Prostate gland (tissue), 2 donors: ENCODE data around the gene HCFC1R1. TPM values are rescaled to one million over a fixed set of nuclear protein-coding genes. Genes with fewer than 3 reads are reported as not detected.

Experiments
- DNase-seq: peaks from one replicate; pipeline ENCODE4 v3.0.0-alpha.2; 2019; ENCODE audit warnings: low spot score
- H3K27ac ChIP-seq, 2 donors: fragments of 200-600 bp; sonication (generic); 2 replicates each; pipeline ENCODE4 v1.5.1; 2017 to 2019
- H3K27me3 ChIP-seq: fragments of 200-600 bp; sonication (generic); replicated peaks from 2 replicates; pipeline ENCODE4 v1.5.1; 2019; ENCODE audit not compliant: insufficient read depth
- H3K36me3 ChIP-seq, 2 donors: fragments of 200-600 bp; sonication (generic); 1 replicate in 1 of 2; 2 replicates in 1 of 2; pipeline versions ENCODE4 v1.5.1 to v1.8.1; 2017 to 2019
- H3K4me1 ChIP-seq: fragments of 200-600 bp; sonication (generic); replicated peaks from 2 replicates; pipeline ENCODE4 v1.5.1; 2019
- H3K4me3 ChIP-seq, 2 donors: fragments of 200-600 bp; sonication (generic); 2 replicates each; pipeline ENCODE4 v1.5.1; 2017 to 2019
- H3K9me3 ChIP-seq: fragments of 200-600 bp; sonication (generic); 2 replicates; pipeline ENCODE4 v1.5.1; 2017
- POLR2A ChIP-seq: fragments of 450-650 bp; IDR thresholded peaks from one replicate; pipeline ENCODE4 v1.6.1; 2016; ENCODE audit warnings: antibody characterized with exemption, mild to moderate bottlenecking
- POLR2AphosphoS5 ChIP-seq: sonication (generic); formaldehyde crosslinking; IDR thresholded peaks from one replicate; pipeline ENCODE4 v1.6.1; 2017; ENCODE audit warnings: antibody characterized with exemption
- WGBS: methylation state at CpG from one replicate; pipeline ENCODE4 v1.1.5; 2018; 5-methylcytosine and 5-hydroxymethylcytosine counted together
- intact Hi-C: fragments of 100-400 bp; cut with DNase I; formaldehyde crosslinking; loops from one replicate; pipeline ENCODE4 v1.14.2; 2022
- total RNA-seq, 2 donors: library from RNA; depleted of rRNA; stranded (reverse); fragments of >200 nt; gene quantifications; one replicate each; pipeline ENCODE4 v1.1.0, GENCODE V29; 2016
- TF ChIP-seq, protein P1 (sequence below), 4 experiments: fragments of 200-600 bp in 2 of 4; fragments of 450-650 bp in 2 of 4; sonication (generic) in 2 of 4; IDR thresholded peaks; 1 replicate in 3 of 4; 2 replicates in 1 of 4; pipeline ENCODE4 v1.5.1; 2016 to 2019; ENCODE audit warnings: antibody characterized with exemption in 4 of 4, mild to moderate bottlenecking in 2 of 4, moderate library complexity in 2 of 4

HCFC1R1 gene
- total RNA-seq, 2 donors from 2014 or later, result 52.4 to 67.0 TPM

DNA sequence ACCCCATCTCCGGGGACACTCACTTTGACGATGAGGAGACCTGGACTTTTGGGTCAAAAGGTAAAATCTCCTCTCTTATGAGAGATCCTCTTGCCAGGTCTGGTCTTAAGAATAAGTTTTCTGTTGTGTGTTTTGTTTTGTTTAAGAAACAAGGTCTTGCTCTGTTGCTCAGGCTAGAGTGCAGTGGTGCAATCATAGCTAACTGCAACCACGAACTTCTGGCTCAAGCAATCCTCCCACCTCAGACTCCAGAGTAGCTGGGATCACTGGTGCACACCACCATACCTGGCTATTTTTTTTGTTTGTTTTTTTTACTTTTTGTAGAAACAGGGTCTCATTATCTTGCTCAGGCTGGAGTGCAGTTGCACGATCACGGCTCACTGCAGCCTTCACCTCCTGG lies 26.7 kb upstream of the HCFC1R1 start:
- H3K27me3 ChIP-seq, result peaks cover 2% of the 10 kb centered on the region
- no peaks in the 10 kb centered on the region for H3K9me3 ChIP-seq
- WGBS, result 82% methylated on average over 5 of the region's 5 CpGs
- H3K4me1 ChIP-seq, result peaks cover 10% of the 10 kb centered on the region
- no peak for DNase-seq
- intact Hi-C loops, result no loop called here
- TF ChIP-seq, protein P1, sequence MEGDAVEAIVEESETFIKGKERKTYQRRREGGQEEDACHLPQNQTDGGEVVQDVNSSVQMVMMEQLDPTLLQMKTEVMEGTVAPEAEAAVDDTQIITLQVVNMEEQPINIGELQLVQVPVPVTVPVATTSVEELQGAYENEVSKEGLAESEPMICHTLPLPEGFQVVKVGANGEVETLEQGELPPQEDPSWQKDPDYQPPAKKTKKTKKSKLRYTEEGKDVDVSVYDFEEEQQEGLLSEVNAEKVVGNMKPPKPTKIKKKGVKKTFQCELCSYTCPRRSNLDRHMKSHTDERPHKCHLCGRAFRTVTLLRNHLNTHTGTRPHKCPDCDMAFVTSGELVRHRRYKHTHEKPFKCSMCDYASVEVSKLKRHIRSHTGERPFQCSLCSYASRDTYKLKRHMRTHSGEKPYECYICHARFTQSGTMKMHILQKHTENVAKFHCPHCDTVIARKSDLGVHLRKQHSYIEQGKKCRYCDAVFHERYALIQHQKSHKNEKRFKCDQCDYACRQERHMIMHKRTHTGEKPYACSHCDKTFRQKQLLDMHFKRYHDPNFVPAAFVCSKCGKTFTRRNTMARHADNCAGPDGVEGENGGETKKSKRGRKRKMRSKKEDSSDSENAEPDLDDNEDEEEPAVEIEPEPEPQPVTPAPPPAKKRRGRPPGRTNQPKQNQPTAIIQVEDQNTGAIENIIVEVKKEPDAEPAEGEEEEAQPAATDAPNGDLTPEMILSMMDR (IDR thresholded peaks at IDR 0.05), result no peak
- TF ChIP-seq POLR2AphosphoS5, result no peak
- TF ChIP-seq POLR2A, result no peak
- H3K4me3 ChIP-seq, result no peak overlapping the region
- no peaks in the 10 kb centered on the region for H3K36me3 ChIP-seq
- H3K27ac ChIP-seq, result no peak overlapping the region

DNA sequence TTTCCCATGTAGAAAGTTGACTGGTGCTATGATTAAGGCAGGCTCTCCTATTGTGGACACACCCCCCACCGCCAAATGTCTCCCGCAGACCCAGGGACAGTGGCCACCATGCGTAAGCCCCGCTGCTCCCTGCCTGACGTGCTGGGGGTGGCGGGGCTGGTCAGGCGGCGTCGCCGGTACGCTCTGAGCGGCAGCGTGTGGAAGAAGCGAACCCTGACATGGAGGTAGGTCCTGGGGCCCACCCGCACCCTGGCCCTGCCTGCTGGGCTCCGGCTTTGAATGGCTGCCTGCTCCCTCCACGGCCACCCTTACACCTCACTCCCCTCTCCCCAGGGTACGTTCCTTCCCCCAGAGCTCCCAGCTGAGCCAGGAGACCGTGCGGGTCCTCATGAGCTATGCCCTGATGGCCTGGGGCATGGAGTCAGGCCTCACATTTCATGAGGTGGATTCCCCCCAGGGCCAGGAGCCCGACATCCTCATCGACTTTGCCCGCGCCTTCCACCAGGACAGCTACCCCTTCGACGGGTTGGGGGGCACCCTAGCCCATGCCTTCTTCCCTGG lies 26.3 kb upstream of the HCFC1R1 start:
- Histone ChIP-seq H3K36me3 (no peaks in the 10 kb centered on the region), H3K27ac (no peak overlapping the region), H3K27me3 (peaks cover 2% of the 10 kb centered on the region), H3K4me1 (peaks cover 10% of the 10 kb centered on the region), H3K9me3 (no peaks in the 10 kb centered on the region), H3K4me3 (no peak overlapping the region)
- 73% methylated on average over 23 of the region's 26 CpGs for WGBS
- TF ChIP-seq POLR2A, result no peak
- TF ChIP-seq, protein P1 (IDR thresholded peaks at IDR 0.05), result no peak
- no peak for TF ChIP-seq POLR2AphosphoS5
- no peak for DNase-seq
- intact Hi-C loops, result no loop called here

DNA sequence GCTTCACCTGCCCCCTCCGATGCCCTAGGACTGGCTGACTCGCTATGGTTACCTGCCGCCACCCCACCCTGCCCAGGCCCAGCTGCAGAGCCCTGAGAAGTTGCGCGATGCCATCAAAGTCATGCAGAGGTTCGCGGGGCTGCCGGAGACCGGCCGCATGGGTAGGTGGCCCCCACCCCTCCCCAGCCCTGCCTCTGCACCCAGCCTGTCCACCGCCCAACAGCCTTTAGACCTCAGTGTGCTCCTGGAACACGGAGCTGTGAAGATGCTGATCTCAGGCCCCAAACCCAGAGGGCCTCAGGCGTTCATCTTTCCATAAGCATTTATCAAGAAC lies 23.6 kb upstream of the HCFC1R1 start:
- Histone ChIP-seq H3K27me3 (peaks cover 2% of the 10 kb centered on the region), H3K9me3 (no peaks in the 10 kb centered on the region), H3K4me1 (peaks cover 10% of the 10 kb centered on the region), H3K4me3 (no peak overlapping the region), H3K27ac (no peak overlapping the region), H3K36me3 (no peaks in the 10 kb centered on the region)
- no peak for TF ChIP-seq POLR2A
- TF ChIP-seq, protein P1 (IDR thresholded peaks at IDR 0.05), result no peak
- TF ChIP-seq POLR2AphosphoS5, result no peak
- intact Hi-C loops, result no loop called here
- DNase-seq, result no peak
- whole genome bisulfite sequencing, result 5% methylated on average over 11 of the region's 13 CpGs

DNA sequence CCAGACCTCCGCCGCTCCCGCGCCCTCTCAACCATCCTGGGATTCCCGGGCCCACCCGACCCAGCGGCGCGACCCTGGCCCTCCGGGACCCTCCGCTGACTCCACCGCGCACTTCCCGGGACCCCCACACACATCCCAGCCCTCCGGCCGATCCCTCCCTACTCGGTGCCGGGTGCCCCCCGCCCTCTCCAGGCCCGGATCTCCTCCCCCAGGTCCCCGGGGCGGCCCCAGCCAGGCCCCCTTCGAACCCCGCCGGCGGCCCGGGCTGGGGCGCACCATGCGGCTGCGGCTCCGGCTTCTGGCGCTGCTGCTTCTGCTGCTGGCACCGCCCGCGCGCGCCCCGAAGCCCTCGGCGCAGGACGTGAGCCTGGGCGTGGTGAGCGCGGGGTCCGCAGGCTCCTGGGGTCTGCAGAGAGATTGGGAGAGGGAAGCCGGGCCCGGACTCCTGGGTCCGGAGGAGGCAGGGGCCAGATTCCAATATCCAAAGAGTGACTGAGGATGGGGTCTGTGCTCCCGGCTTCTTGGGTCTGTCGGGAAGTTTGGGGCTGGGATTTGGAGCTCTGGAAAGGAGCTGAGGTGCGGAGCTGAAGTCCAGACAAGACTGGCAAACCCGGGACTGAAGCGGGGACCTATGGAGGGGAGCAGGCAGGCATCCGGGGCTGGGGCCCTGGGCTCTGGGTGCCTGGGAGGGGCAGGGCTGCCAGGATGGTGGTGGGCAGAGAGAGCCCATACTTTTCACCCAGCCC lies 23.1 kb upstream of the HCFC1R1 start:
- TF ChIP-seq POLR2A, result no peak
- no peak for TF ChIP-seq POLR2AphosphoS5
- TF ChIP-seq, protein P1 (IDR thresholded peaks at IDR 0.05), result no peak
- no peaks in the 10 kb centered on the region for H3K9me3 ChIP-seq
- intact Hi-C loops, result no loop called here
- H3K4me3 ChIP-seq, result peak overlapping the region; percentile 25 to 43
- DNase-seq, result no peak
- peaks cover 10% of the 10 kb centered on the region for H3K4me1 ChIP-seq
- peaks cover 2% of the 10 kb centered on the region for H3K27me3 ChIP-seq
- 2% methylated on average over 26 of the region's 54 CpGs for WGBS
- no peak overlapping the region for H3K27ac ChIP-seq
- H3K36me3 ChIP-seq, result no peaks in the 10 kb centered on the region
